Thyroid gland (tissue), 4 donors: ENCODE results near the gene TCOF1. TPM values are rescaled to one million over a fixed set of nuclear protein-coding genes. Genes with fewer than 3 reads are reported as not detected.
A peak's percentile ranks its signal among the peaks of the same experiment; 100 is the strongest.

Experiments
- DNase-seq, 2 donors: peaks; one replicate each; pipeline ENCODE4 v3.0.0-alpha.2; 2019
- H3K27ac ChIP-seq, 3 donors: fragments of 200-600 bp; sonication (generic); 1 replicate in 2 of 3; 2 replicates in 1 of 3; pipeline ENCODE4 v1.5.1; 2016 to 2019; ENCODE audit warnings: mild to moderate bottlenecking in 1 of 3, moderate library complexity in 1 of 3
- H3K27me3 ChIP-seq: fragments of 200-600 bp; sonication (generic); one replicate; pipeline ENCODE4 v1.5.1; 2019
- H3K36me3 ChIP-seq, 2 donors: fragments of 200-600 bp; sonication (generic); one replicate each; pipeline ENCODE4 v1.5.1; 2016 to 2019
- H3K4me1 ChIP-seq, 2 donors: fragments of 200-600 bp; sonication (generic); one replicate each; pipeline ENCODE4 v1.5.1; 2017 to 2019
- H3K4me3 ChIP-seq, 3 donors: fragments of 200-600 bp; sonication (generic); replicated peaks in 1 of 3; 1 replicate in 2 of 3; 2 replicates in 1 of 3; pipeline ENCODE4 v1.5.1; 2016; ENCODE audit warnings: mild to moderate bottlenecking in 1 of 3
- H3K9me3 ChIP-seq: fragments of 200-600 bp; sonication (generic); one replicate; pipeline ENCODE4 v1.5.1; 2017
- CTCF ChIP-seq, 6 experiments: fragments of 200-600 bp in 3 of 6; fragments of 450-650 bp in 3 of 6; sonication (generic) in 3 of 6; IDR thresholded peaks; one replicate each; pipeline ENCODE4 v1.5.1; 2016 to 2019; ENCODE audit warnings: antibody characterized with exemption in 6 of 6, mild to moderate bottlenecking in 2 of 6, inconsistent platforms in 1 of 6, moderate library complexity in 1 of 6
- POLR2A ChIP-seq, 2 donors: fragments of 450-650 bp; IDR thresholded peaks; one replicate each; pipeline ENCODE4 v1.6.1; 2017; ENCODE audit warnings: antibody characterized with exemption in 2 of 2, mild to moderate bottlenecking in 2 of 2, moderate library complexity in 1 of 2
- WGBS, 2 donors: methylation state at CpG; one replicate each; pipeline ENCODE4 v1.1.5; 2017; 5-methylcytosine and 5-hydroxymethylcytosine counted together
- intact Hi-C: fragments of 100-400 bp; cut with DNase I; formaldehyde crosslinking; loops from one replicate; pipeline ENCODE4 v1.15.1; 2023
- total RNA-seq, 4 donors: library from RNA; depleted of rRNA; stranded (reverse); fragments of >200 nt; gene quantifications; one replicate each; pipeline ENCODE4 v1.2.3, GENCODE V29; 2016

The TCOF1 gene
- total RNA-seq, 4 donors from 2014 or later: 20.7 to 28.0 (median 25.3) TPM

GRCh38 chr5:150406103-150406722 lies 48.7 kb downstream of the TCOF1 start:
- Histone ChIP-seq H3K27ac (no peak overlapping the region), H3K36me3 (peaks cover 4 to 14% of the 10 kb centered on the region in 2 donors), H3K4me3 (no peak overlapping the region), H3K4me1 (peaks cover 6 to 21% of the 10 kb centered on the region in 2 donors), H3K27me3 (no peaks in the 10 kb centered on the region), H3K9me3 (no peaks in the 10 kb centered on the region)
- no peak for TF ChIP-seq POLR2A (IDR thresholded peaks at IDR 0.05)
- TF ChIP-seq CTCF (IDR thresholded peaks at IDR 0.05): no peak
- DNase-seq: no peak
- intact Hi-C loops: no loop called here
- 84 to 90% methylated on average over 3 to 4 of the region's 4 CpGs for WGBS, 2 donors

GRCh38 chr5:150406723-150407095 lies 49.2 kb downstream of the TCOF1 start:
- no peaks in the 10 kb centered on the region for H3K9me3 ChIP-seq
- intact Hi-C loops: no loop called here
- peaks cover 11 to 26% of the 10 kb centered on the region in 2 donors for H3K4me1 ChIP-seq
- peaks cover 2 to 14% of the 10 kb centered on the region in 2 donors for H3K36me3 ChIP-seq
- H3K4me3 ChIP-seq: no peak overlapping the region
- H3K27ac ChIP-seq: no peak overlapping the region
- WGBS, 2 donors: 81 to 82% methylated on average over 8 to 10 of the region's 10 CpGs
- TF ChIP-seq POLR2A (IDR thresholded peaks at IDR 0.05) (no peak), CTCF (IDR thresholded peaks at IDR 0.05) (no peak)
- H3K27me3 ChIP-seq: no peaks in the 10 kb centered on the region
- DNase-seq: no peak

GRCh38 chr5:150407096-150407720 lies 49.7 kb downstream of the TCOF1 start:
- Histone ChIP-seq H3K36me3 (peaks cover 0 to 9% of the 10 kb centered on the region in 2 donors), H3K27ac (no peak overlapping the region), H3K9me3 (no peaks in the 10 kb centered on the region), H3K4me1 (peaks cover 14 to 31% of the 10 kb centered on the region in 2 donors), H3K4me3 (no peak overlapping the region), H3K27me3 (no peaks in the 10 kb centered on the region)
- intact Hi-C loops: no loop called here
- TF ChIP-seq POLR2A (IDR thresholded peaks at IDR 0.05) (no peak), CTCF (IDR thresholded peaks at IDR 0.05) (no peak)
- WGBS, 2 donors: 75 to 82% methylated on average over 13 of the region's 13 CpGs
- DNase-seq: no peak

- WGBS, 2 donors: 79 to 92% methylated on average over 8 of the region's 8 CpGs
- Histone ChIP-seq H3K9me3 (no peaks in the 10 kb centered on the region), H3K4me3 (no peak overlapping the region), H3K4me1 (peaks cover 14 to 38% of the 10 kb centered on the region in 2 donors), H3K36me3 (no peaks in the 10 kb centered on the region), H3K27me3 (no peaks in the 10 kb centered on the region), H3K27ac (peak overlapping the region in 1 of 3 donors; percentile 27)
- no peak for DNase-seq
- intact Hi-C loops: no loop called here
- no peak for TF ChIP-seq CTCF (IDR thresholded peaks at IDR 0.05)
- TF ChIP-seq POLR2A (IDR thresholded peaks at IDR 0.05): no peak
Observed at GRCh38 chr5:150408231-150408943, 50.9 kb downstream of the TCOF1 start.
